COLO668 (cell line): ENCODE results near the gene TMEM82.

Experiments
- DNase-seq: peaks from one replicate; lab custom pipeline; 2025; ENCODE audit not compliant: unreplicated experiment; lab: John Stamatoyannopoulos, UW

Gene TMEM82

GRCh38 chr1:15735304-15736037, 6.8 kb upstream of the TMEM82 start:
- no peak for DNase-seq

- peak; percentile 98 for DNase-seq
Measured at GRCh38 chr1:15736038-15736891, 6.0 kb upstream of the TMEM82 start, which contains the start of gene SLC25A34. TSS of gene SLC25A34 (plus strand) at chr1:15736258. CDS start at chr1:15736486, 228 bp downstream.

DNA sequence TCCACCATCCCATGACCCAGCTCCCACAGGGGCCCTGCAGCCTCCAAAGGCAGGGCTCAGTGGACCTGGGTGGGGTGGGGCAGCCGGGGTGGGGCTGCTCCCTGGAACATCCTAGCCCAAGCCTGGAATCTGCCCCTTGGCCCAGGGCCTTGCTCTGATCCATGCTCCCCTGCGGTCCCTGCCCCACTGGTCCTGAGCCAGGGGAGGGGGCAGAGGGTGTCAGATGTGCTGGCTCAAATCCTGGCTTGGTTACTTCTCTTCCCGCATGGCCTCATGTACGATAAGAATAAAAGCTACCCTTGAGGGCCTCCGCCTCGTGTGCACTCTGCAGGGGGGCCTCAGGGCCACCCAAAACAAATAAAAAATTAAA, 5.4 kb upstream of the TMEM82 start:
- no peak for DNase-seq

DNA sequence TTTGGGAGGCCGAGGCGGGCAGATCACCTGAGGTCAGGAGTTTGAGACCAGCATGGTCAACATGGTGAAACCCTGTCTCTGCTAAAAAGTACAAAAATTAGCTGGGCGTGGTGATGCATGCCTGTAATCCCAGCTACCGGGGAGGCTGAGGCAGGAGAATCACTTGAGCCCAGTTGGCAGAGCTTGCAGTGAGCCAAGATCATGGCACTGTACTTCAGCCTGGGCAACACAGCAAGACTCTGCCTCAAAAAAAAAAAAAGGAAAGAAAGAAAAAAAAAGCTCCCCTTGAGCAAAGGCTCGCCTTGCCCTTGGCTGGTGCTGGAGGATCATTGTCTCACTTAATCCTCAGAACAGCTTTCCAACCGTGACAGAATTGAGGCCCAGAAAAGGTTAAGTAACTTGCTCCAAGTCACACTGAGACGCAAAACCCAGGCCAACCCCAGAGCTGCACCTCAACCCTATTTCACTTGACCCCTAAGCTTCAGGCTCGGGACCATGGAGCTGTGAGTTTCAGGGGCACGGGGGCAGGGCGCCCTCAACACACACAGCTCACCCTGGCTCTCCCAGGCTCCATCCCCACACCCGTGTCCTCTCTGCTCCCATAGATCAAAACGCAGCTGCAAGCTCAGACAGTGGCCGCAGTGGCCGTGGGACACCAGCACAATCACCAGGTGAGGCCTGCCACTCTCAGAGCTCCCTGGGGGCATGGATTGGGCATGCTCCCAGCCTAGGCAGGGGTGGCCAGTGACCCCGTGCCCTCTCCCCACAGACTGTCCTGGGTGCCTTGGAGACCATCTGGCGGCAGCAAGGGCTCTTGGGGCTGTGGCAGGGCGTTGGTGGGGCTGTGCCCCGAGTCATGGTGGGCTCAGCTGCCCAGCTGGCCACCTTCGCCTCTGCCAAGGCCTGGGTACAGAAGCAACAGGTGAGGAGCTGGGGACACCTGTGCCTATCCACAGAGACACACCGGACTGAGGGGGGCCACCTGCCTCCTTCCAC, 4.7 kb upstream of the TMEM82 start:
- no peak for DNase-seq

- DNase-seq = peak; percentile 63
Measured at GRCh38 chr1:15738416-15739113, 3.7 kb upstream of the TMEM82 start.

GRCh38 chr1:15739259-15739658, 3.0 kb upstream of the TMEM82 start:
- no peak for DNase-seq

DNA sequence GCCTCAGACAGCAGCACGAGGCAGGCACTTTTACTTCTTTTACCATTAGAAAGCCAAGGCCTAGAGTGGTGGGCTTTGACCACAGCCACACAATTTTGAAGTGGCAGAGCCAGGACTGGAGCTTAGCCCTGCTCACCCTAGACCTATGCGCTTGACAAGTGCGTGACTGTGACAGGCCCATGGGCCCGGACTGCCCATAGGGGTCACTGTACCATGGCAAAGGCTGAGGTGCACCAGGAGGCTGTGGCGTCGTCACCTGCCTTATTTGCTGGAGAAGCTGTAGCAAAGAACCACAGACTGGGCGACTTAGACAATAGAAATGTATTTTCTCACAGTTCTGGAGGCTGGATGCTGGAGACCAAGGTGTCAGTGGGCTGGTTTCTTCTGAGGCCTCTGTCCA, 2.6 kb upstream of the TMEM82 start:
- DNase-seq = peak; percentile 36

DNA sequence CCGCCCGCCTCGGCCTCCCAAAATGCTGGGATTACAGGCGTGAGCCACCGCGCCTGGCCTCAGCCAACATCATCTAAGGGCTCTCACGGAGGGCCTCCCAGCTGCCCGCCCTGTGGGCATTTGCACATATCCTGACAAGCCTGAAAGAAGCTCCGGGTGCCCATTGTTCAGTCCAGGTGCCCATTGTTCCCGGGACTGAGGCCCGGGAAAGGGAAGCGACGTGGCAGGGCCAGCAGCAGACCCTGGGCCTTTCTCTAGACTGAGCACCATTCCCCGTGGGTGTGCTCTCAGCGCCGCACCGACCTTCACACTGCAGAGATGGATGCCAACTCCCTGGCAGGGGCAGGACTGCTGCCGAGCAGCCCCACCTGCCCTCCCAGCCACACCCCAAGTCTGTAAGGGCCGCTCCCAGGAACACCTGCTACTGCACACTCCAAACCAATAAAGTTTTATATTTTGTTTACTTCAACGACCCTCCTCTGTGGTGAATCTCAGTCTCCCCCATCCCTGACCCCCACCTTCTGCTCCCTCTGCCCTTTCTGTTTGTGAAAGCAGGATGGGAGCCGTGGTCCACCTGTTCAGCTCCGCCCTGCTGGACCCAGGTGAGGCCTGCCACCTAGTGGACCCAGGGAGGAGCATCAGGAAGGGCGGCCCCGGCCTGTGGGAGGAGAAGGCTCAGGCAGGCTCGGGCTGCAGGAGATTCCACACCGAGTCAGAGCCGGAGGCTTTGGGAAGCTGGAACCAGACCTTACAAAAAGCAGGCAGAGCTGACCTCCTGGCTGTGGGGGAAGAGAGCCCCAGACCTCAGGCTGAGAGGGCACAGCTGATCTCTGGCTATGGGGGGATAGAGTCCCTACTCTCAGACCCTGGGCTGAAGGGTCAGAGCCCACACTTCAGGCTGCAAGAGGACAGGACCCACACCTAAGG, 1.1 kb upstream of the TMEM82 start:
- peak; percentile 98 for DNase-seq

DNA sequence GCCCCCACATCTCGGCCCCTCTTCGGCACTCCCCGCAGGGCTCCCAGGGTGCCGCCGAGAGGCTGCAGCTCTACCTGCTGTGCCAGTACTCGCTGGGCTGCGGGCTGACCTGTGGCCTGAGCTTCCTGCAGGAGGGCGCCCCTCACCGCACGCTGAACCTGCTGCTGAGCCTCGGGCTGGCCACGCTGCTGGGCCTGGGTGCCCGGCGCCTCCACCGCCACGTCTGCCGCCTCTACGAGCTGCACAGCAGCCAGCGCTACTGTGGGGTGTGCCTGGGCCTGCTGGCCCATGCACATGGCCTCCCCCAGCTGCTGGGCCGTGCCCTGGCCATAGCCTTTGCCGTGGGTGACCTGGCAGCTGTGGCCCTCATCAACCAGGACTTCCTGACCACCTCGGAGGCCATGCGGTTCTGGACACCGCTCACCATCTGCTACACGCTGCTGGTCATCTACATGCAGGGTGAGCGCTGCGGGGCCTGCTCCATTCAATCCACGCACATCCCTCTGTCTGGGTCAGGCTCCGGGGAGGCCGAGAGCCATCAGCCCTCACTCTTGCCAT, 1.9 kb downstream of the TMEM82 start:
- no peak for DNase-seq

DNA sequence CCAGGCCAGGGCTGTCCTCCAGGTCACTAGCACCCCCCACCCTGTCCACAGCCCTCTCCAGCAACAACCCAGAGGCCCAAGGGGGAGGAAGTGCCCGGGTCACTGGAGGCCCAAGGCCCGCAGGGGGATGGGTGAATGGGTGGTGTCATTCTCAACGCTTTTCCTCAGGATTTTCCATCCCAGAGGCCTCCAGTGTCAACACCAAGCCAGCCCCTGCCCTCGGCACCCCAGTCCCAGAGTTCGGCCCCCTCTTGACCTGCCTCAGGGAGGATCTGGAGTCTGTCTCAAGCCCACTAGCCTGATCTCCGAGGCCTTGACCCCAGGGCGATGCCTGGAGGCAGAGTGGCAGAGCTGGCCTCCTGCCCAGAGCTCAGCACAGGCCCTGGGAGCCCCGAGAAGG, 5.1 kb downstream of the TMEM82 start:
- DNase-seq = no peak

- DNase-seq = no peak
Measured at GRCh38 chr1:15748264-15748663, 6.0 kb downstream of the TMEM82 start.

- DNase-seq = no peak
Measured at GRCh38 chr1:15748690-15749398, 6.5 kb downstream of the TMEM82 start.

DNA sequence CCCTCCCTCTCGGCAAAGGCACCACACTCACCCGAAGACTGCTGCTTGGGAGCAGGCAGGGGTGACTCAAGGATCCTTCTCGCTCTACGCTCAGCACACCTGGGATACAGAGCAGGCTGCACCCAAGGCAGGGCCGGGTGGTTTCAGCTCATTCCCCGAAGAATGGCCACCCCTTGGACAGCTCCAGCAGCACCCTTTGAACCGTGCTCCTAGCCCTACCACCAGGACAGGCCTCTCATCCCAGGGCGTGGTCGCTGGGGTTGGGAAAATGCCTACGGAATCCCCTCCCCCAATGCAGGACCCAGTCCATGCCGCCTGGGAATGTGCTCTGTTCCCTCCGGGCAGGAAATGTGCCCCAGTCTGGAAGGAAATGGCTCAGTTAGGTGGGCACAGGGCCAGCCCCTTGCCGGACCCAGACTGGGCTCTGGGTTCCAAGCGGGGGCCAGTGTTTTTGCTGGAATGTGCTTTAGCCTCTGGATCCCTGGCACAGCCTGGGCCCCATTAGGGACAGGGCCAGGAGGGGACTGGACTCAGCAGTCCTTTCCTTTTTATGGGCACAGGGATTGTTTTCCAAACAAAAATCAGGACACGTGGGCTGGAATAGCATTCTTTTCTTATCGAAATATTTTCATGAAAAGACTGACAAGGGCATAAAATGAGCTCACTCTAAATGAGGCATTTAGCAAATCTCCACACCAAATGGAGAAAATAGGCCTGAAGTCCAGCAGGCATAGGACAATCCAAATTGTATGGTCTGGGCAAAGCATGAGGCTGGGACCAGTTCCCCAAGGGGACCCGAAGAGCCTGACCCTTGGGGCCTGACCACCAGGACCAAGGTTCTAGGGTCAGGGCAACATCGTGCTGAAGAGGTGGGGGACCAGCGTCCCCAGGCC, 7.3 kb downstream of the TMEM82 start:
- DNase-seq = no peak

GRCh38 chr1:15750924-15751323, 8.6 kb downstream of the TMEM82 start:
- no peak for DNase-seq

- DNase-seq = no peak
Measured at GRCh38 chr1:15751717-15752116, 9.4 kb downstream of the TMEM82 start.

- DNase-seq = no peak
Measured at GRCh38 chr1:15753776-15754175, 11.5 kb downstream of the TMEM82 start.

- no peak for DNase-seq
Measured at GRCh38 chr1:15755021-15755645, 12.8 kb downstream of the TMEM82 start.
